IMR-90 (cell line): ENCODE data around the gene DNAJB4. TPM values are rescaled to one million over a fixed set of nuclear protein-coding genes. Genes with fewer than 3 reads are reported as not detected.

Source experiments
- ATAC-seq: fragments of 200-7000 bp; cut with Tn5 transposase; 2 replicates; pipeline ENCODE4 v1.9.1; 2020; ENCODE audit warnings: low read depth, mild to moderate bottlenecking, moderate library complexity
- BruUV-seq: library from RNA; stranded (reverse); fragments of 400-500 nt; replicated peaks from 2 replicates; lab custom pipeline; 2021; lab: Mats Ljungman, UMichigan
- CTCF ChIA-PET: fragments of 300-600 bp; formaldehyde crosslinking; extraction: SDS; loops from one replicate; lab custom pipeline; 2021; ENCODE audit warnings: antibody characterized with exemption; lab: Yijun Ruan, JAX
- POLR2A ChIA-PET: fragments of 300-600 bp; sonication (Branson Sonifier 250); formaldehyde crosslinking; loops from one replicate; lab custom pipeline; 2022; ENCODE audit warnings: antibody characterized with exemption; ENCODE audit not compliant: unreplicated experiment; lab: Charles Lee
- DNase-seq: peaks from one replicate; pipeline ENCODE4 v3.0.0; 2013
- H2AFZ ChIP-seq: replicated peaks from 2 replicates; pipeline ENCODE3; 2013; ENCODE audit warnings: low read length, mild to moderate bottlenecking; ENCODE audit not compliant: poor library complexity
- H2AK5ac ChIP-seq: 2 replicates; pipeline ENCODE4 v1.6.1; 2013; ENCODE audit warnings: low read depth, low read length, inconsistent platforms
- H2AK9ac ChIP-seq: replicated peaks from 2 replicates; pipeline ENCODE3; 2013; ENCODE audit warnings: mild to moderate bottlenecking, low read depth, low read length, moderate library complexity; ENCODE audit not compliant: poor library complexity
- H2BK120ac ChIP-seq: 2 replicates; pipeline ENCODE4 v1.6.1; 2013; ENCODE audit warnings: low read depth, low read length, inconsistent platforms
- H2BK15ac ChIP-seq: 3 replicates; pipeline ENCODE4 v1.6.1; 2013; ENCODE audit warnings: low read depth, low read length, inconsistent platforms
- H2BK20ac ChIP-seq: 2 replicates; pipeline ENCODE4 v1.6.1; 2013; ENCODE audit warnings: low read depth, mild to moderate bottlenecking, inconsistent platforms, low read length, moderate library complexity
- H2BK5ac ChIP-seq: 2 replicates; pipeline ENCODE4 v1.6.1; 2013; ENCODE audit warnings: mild to moderate bottlenecking, low read depth, low read length, inconsistent platforms; ENCODE audit not compliant: poor library complexity, severe bottlenecking
- H3K14ac ChIP-seq: replicated peaks from 2 replicates; pipeline ENCODE4 v1.6.1; 2013; ENCODE audit warnings: low read depth, low read length, inconsistent platforms
- H3K18ac ChIP-seq: 2 replicates; pipeline ENCODE4 v1.6.1; 2013; ENCODE audit warnings: low read depth, low read length, control low read depth
- H3K23ac ChIP-seq: 2 replicates; pipeline ENCODE4 v1.6.1; 2013; ENCODE audit warnings: low read depth, low read length, inconsistent platforms
- H3K27ac ChIP-seq: 2 replicates; pipeline ENCODE4 v1.5.1; 2013; ENCODE audit warnings: mild to moderate bottlenecking, control low read depth, low read length; ENCODE audit not compliant: insufficient read depth
- H3K27me3 ChIP-seq: 2 replicates; pipeline ENCODE4 v1.6.1; 2013; ENCODE audit warnings: low read length; ENCODE audit not compliant: control insufficient read depth, insufficient read depth
- H3K36me3 ChIP-seq: 2 replicates; pipeline ENCODE4 v1.6.1; 2013; ENCODE audit warnings: low read length, mixed read lengths; ENCODE audit not compliant: control insufficient read depth, insufficient read depth
- H3K4ac ChIP-seq: 2 replicates; pipeline ENCODE4 v1.6.1; 2013; ENCODE audit warnings: low read depth, low read length, inconsistent platforms
- H3K4me1 ChIP-seq: 2 replicates; pipeline ENCODE4 v1.6.1; 2013; ENCODE audit warnings: low read length, mixed read lengths; ENCODE audit not compliant: control insufficient read depth, insufficient read depth
- H3K4me2 ChIP-seq: 2 replicates; pipeline ENCODE4 v1.6.1; 2013; ENCODE audit warnings: low read depth, mild to moderate bottlenecking, control low read depth, low read length, moderate library complexity
- H3K4me3 ChIP-seq: 2 replicates; pipeline ENCODE4 v1.5.1; 2013; ENCODE audit warnings: low read depth, mild to moderate bottlenecking, control low read depth, low read length, moderate library complexity; ENCODE audit not compliant: insufficient read depth
- H3K56ac ChIP-seq: 2 replicates; pipeline ENCODE4 v1.6.1; 2013; ENCODE audit warnings: low read length, inconsistent platforms; ENCODE audit not compliant: insufficient read depth; ENCODE audit errors: extremely low read depth
- H3K79me1 ChIP-seq, 2 experiments: 2 replicates each; pipeline ENCODE4 v1.6.1; 2013; ENCODE audit warnings: low read length in 2 of 2, inconsistent platforms in 1 of 2, low read depth in 1 of 2
- H3K9ac ChIP-seq: 2 replicates; pipeline ENCODE4 v1.6.1; 2013; ENCODE audit warnings: low read depth, low read length, control low read depth
- H3K9me1 ChIP-seq: 2 replicates; pipeline ENCODE4 v1.6.1; 2013; ENCODE audit warnings: low read length, inconsistent platforms; ENCODE audit not compliant: insufficient read depth
- H3K9me3 ChIP-seq: 2 replicates; pipeline ENCODE4 v1.6.1; 2013; ENCODE audit warnings: low read length; ENCODE audit not compliant: control insufficient read depth, insufficient read depth
- H4K20me1 ChIP-seq: 2 replicates; pipeline ENCODE4 v1.6.1; 2013; ENCODE audit warnings: low read length, inconsistent platforms; ENCODE audit not compliant: insufficient read depth
- H4K5ac ChIP-seq: 2 replicates; pipeline ENCODE4 v1.6.1; 2013; ENCODE audit warnings: mild to moderate bottlenecking, low read depth, low read length, control low read depth
- H4K8ac ChIP-seq, 2 experiments: 2 replicates each; pipeline ENCODE4 v1.6.1; 2013; ENCODE audit warnings: low read depth in 2 of 2, low read length in 2 of 2, control low read depth in 1 of 2, inconsistent platforms in 1 of 2
- H4K91ac ChIP-seq: 2 replicates; pipeline ENCODE4 v1.6.1; 2013; ENCODE audit warnings: low read depth, low read length, inconsistent platforms; ENCODE audit not compliant: insufficient read depth
- BHLHE40 ChIP-seq: fragments of 150-350 bp; IDR thresholded peaks from 2 replicates; pipeline ENCODE4 v1.6.1; 2016; ENCODE audit warnings: mild to moderate bottlenecking, low read depth, low read length
- WGBS, 2 experiments: methylation state at CpG; one replicate each; pipeline versions ENCODE4 v1.1.5 to v1.1.7; 2013; ENCODE audit warnings: missing lambda C conversion rate in 2 of 2; ENCODE audit not compliant: insufficient read length in 1 of 2; ENCODE audit errors: extremely low coverage in 2 of 2; 5-methylcytosine and 5-hydroxymethylcytosine counted together
- dilution Hi-C: fragments of 300-500 bp; cut with HindIII; formaldehyde crosslinking; loops from one replicate; pipeline ENCODE4 v1.14.3; 2018; ENCODE audit warnings: low sequenced_read_pairs; ENCODE audit not compliant: unreplicated experiment
- in situ Hi-C: fragments of 300-500 bp; cut with MboI; formaldehyde crosslinking; loops from 3 replicates; pipeline ENCODE4 v1.14.3; 2019; ENCODE audit warnings: low sequenced_read_pairs, inconsistent platforms, mixed read lengths
- intact Hi-C: fragments of 100-400 bp; cut with micrococcal nuclease; formaldehyde crosslinking; loops from 2 replicates; pipeline ENCODE4 v1.10.0; 2022
- polyA plus RNA-seq, 3 experiments: library from polyadenylated mRNA; depleted of rRNA; stranded (reverse); fragments of >200 nt; gene quantifications; 2 replicates each; pipeline ENCODE4 v1.2.3, GENCODE V29; 2012; ENCODE audit warnings: low replicate concordance in 1 of 3
- total RNA-seq: library from RNA; depleted of rRNA; stranded (reverse); fragments of >200 nt; gene quantifications from 2 replicates; pipeline ENCODE4 v1.2.3, GENCODE V29; 2012

The DNAJB4 gene
- total and polyA plus RNA-seq, 2 of the 4 experiments (the other 2 are of a cell fraction): 30.6 to 31.0 TPM

GRCh38 chr1:78009836-78010235 is 5.1 kb downstream of the DNAJB4 start:
- H4K5ac ChIP-seq: no peak overlapping the region
- no peak overlapping the region for H2AFZ ChIP-seq
- H4K91ac ChIP-seq: no peak overlapping the region
- TF ChIP-seq BHLHE40: no peak
- BruUV-seq: no TSS peak
- WGBS, 2 experiments: no CpG with 5 or more reads among the region's 3 CpGs
- dilution Hi-C loops: no loop called here
- H2BK120ac ChIP-seq: no peak overlapping the region
- no peak overlapping the region for H3K56ac ChIP-seq
- no peak overlapping the region for H3K18ac ChIP-seq
- H3K79me1 ChIP-seq: peaks cover 5 to 33% of the 10 kb centered on the region in 2 experiments; a peak in 3 of 4 replicates
- H4K20me1 ChIP-seq: peaks cover 3% of the 10 kb centered on the region; the same call in 1 of the 2 replicates
- peaks cover 10% of the 10 kb centered on the region for H3K36me3 ChIP-seq
- CTCF ChIA-PET: interaction anchor here (0.7 kb wide), 1 partner anchor 9 kb away, joined by 3 read pairs; no protein-coding TSS in a partner anchor
- H3K4me2 ChIP-seq: peak overlapping the region; percentile 64; the same call in 1 of the 2 replicates
- no peak overlapping the region for H3K14ac ChIP-seq
- no peak for ATAC-seq
- H3K4me3 ChIP-seq: no peak overlapping the region
- no peak overlapping the region for H4K8ac ChIP-seq
- no peak overlapping the region for H2BK20ac ChIP-seq
- H3K4me1 ChIP-seq: peaks cover 6% of the 10 kb centered on the region
- no peak overlapping the region for H3K27ac ChIP-seq
- peak overlapping the region; percentile 33 for H2BK5ac ChIP-seq
- H2AK9ac ChIP-seq: no peak overlapping the region
- intact Hi-C loops: no loop called here
- no peak overlapping the region for H3K9ac ChIP-seq
- no peaks in the 10 kb centered on the region for H3K9me1 ChIP-seq
- in situ Hi-C loops: no loop called here
- H3K9me3 ChIP-seq: no peaks in the 10 kb centered on the region
- H2AK5ac ChIP-seq: no peak overlapping the region
- no peaks in the 10 kb centered on the region for H3K27me3 ChIP-seq
- H2BK15ac ChIP-seq: no peak overlapping the region
- no peak for DNase-seq
- H3K4ac ChIP-seq: no peak overlapping the region
- POLR2A ChIA-PET: no interaction called here
- no peak overlapping the region for H3K23ac ChIP-seq
